ENCODE results near the gene LMO7. TPM values are rescaled to one million over a fixed set of nuclear protein-coding genes. Genes with fewer than 3 reads are reported as not detected.

The LMO7 gene
- total RNA-seq, 1 experiment from 2014 or later: 11.8 TPM

DNA sequence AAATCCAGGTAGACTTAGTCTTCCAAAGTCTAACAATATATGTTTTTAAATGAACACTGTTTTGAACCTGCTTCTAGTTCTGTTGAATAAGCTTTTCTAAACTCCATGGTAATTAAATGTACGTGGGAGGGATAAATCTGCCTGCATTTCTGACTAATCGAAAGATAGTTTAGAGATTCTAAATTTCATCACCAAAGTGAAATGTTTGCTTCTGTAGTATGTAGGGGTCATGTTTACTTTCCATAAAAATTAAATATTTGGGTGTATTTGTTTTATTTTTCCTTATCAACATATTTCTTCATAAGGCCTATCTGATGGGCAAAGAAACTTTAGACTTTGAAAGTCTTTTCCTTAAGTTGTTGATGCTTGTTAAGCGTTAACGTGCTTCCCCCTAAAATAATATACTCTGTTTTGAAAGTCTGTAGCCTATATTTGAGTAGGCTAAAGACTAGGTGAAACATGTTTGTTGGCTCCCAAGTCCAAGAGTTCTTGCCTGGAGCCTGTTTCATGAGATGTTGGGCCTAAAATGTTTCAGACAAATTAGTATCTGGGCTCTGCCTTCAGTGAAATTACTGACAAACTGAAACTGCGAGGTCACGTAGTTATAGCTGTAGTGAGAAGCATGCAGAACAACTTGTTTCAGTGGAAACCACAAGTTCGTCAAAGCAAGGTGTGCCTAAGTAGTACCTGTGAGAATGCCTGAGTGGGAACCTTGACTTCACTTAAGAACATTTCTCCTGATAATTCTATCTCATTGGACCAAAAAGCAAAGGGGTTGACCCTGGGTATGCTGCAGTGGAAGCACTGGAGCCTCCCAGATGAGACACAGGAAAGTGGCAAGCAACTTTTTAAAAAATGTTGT lies 126.2 kb downstream of the LMO7 start:
- H3K36me3 ChIP-seq (ENCODE audit: control insufficient read depth, insufficient read depth, low read length): no peaks in the 10 kb centered on the region
- no peaks in the 10 kb centered on the region for H3K9me3 ChIP-seq (ENCODE audit: control insufficient read depth, insufficient read depth, low read depth, low read length)
- BruUV-seq (replicated peaks): no TSS peak
- peak overlapping the region in 1 of 2 experiments; percentile 49; a peak in 2 of 4 replicates for H3K4me3 ChIP-seq (ENCODE audit: low read depth in 2 of 2, low read length in 2 of 2)
- POLR2A ChIA-PET: no interaction called here
- H3K27me3 ChIP-seq (ENCODE audit: control insufficient read depth, insufficient read depth, low read length): no peaks in the 10 kb centered on the region
- peaks cover 2% of the 10 kb centered on the region; the same call in 1 of the 2 replicates for H3K4me1 ChIP-seq (ENCODE audit: control insufficient read depth, insufficient read depth, low read length)
- DNase-seq (ENCODE audit: low read depth, low spot score) (no peak), ATAC-seq (peak; percentile 40; the same call in 1 of the 2 replicates)
- peak overlapping the region; percentile 48; the same call in 1 of the 2 replicates for H3K27ac ChIP-seq (ENCODE audit: low read length)
- CTCF ChIA-PET: no interaction called here
- intact Hi-C loops (cut with micrococcal nuclease; ENCODE audit: unreplicated experiment) (no loop called here), in situ Hi-C loops (cut with HindIII; ENCODE audit: low pct_unique_long_range_greater_than_20kb, low sequenced_read_pairs) (no loop called here)
- no peak for TF ChIP-seq POLR2AphosphoS5 (IDR thresholded peaks at IDR 0.05; ENCODE audit: low read depth, low read length)
- TF ChIP-seq CTCF (IDR thresholded peaks at IDR 0.05): no peak
- TF ChIP-seq REST (IDR thresholded peaks at IDR 0.05; ENCODE audit: insufficient read depth in 1 of 2, low read depth in 2 of 2, low read length in 1 of 2): no peak
- TF ChIP-seq TCF7L2 (IDR thresholded peaks at IDR 0.05; ENCODE audit: low read depth, low read length): no peak
- no peak for TF ChIP-seq SIN3A (IDR thresholded peaks at IDR 0.05; ENCODE audit: borderline replicate concordance, insufficient read depth, low read depth, low read length)

DNA sequence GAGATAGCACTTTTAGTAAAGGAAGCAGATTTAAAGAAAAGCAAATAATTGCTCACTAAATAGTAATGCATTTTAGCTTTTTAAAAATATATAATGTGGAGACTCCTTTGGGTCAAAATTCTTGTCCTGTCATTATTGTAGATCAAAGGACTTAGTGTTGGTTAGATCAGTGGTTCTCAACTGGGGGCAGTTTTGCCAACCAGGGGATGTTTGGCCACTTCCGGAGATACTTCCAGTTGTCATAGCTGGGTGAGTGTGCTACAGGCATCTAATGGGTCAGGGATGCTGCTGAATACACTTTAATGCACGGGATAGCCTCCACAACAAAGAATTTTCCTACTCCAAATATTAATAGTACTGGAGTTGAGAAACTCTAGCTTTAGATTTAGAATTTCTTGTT lies 126.8 kb downstream of the LMO7 start:
- Histone ChIP-seq H3K27me3 (ENCODE audit: control insufficient read depth, insufficient read depth, low read length) (no peaks in the 10 kb centered on the region), H3K36me3 (ENCODE audit: control insufficient read depth, insufficient read depth, low read length) (no peaks in the 10 kb centered on the region), H3K9me3 (ENCODE audit: control insufficient read depth, insufficient read depth, low read depth, low read length) (no peaks in the 10 kb centered on the region), H3K4me3 (ENCODE audit: low read depth in 2 of 2, low read length in 2 of 2) (peak overlapping the region in 1 of 2 experiments; percentile 49; a peak in 2 of 4 replicates), H3K27ac (ENCODE audit: low read length) (no peak overlapping the region), H3K4me1 (ENCODE audit: control insufficient read depth, insufficient read depth, low read length) (peaks cover 2% of the 10 kb centered on the region; the same call in 1 of the 2 replicates)
- CTCF ChIA-PET: no interaction called here
- intact Hi-C loops (cut with micrococcal nuclease; ENCODE audit: unreplicated experiment): no loop called here
- POLR2A ChIA-PET: no interaction called here
- TF ChIP-seq SIN3A (IDR thresholded peaks at IDR 0.05; ENCODE audit: borderline replicate concordance, insufficient read depth, low read depth, low read length): no peak
- TF ChIP-seq CTCF (IDR thresholded peaks at IDR 0.05): no peak
- TF ChIP-seq TCF7L2 (IDR thresholded peaks at IDR 0.05; ENCODE audit: low read depth, low read length): no peak
- no peak for TF ChIP-seq REST (IDR thresholded peaks at IDR 0.05; ENCODE audit: insufficient read depth in 1 of 2, low read depth in 2 of 2, low read length in 1 of 2)
- TF ChIP-seq POLR2AphosphoS5 (IDR thresholded peaks at IDR 0.05; ENCODE audit: low read depth, low read length): no peak
- no peak for DNase-seq (ENCODE audit: low read depth, low spot score)
- no TSS peak for BruUV-seq (replicated peaks)
- in situ Hi-C loops (cut with HindIII; ENCODE audit: low pct_unique_long_range_greater_than_20kb, low sequenced_read_pairs): no loop called here
- no peak for ATAC-seq

Data from Panc1 (cell line).